ENCODE results near the gene UBE2Q1.

Gene UBE2Q1

DNA sequence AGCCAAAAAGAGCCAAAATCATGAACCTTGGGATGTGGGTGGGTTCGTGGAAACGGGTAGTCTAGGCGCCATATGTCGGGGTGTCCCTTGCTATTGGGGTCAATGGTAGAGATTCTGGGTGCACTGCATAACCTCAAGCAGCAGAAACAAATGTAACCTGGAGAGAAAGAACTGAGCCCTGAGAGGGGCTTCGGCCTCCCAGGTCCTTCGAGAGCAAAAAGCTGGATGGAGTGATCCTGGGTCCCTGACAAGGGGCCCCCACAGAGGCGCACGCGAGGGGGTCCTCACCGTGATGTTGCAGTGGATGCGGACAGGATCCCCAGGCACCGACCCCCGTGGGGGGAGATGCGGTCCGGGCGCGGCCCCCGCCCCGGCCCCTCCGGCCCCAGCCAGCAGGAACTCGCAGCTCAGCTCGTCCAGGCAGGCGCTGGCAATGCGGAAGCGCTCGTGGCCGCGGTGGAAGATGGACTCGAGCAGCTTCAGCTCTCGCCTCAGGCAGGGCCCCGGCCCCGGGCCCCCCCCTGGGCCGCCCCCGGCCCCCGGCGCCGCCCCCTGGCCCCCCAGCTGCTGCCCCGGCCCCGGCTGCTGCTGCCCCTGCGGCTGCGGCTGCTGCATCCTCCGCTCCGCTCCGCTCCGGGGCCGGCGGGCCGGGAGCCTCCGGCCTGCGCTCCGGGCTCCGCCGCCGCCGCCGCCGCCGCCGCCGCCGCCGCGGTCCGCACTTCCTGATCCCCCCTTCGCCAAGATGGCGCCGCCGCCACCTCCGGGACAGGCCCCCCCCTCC is at the start of gene UBE2Q1:
Gene UBE2Q1, minus strand, starts transcription at position 724 of the 781 bp plus-strand sequence. Its CDS starts 109 bp downstream, at position 615.
- peak in 1 of 2 donors; percentile 60 for DNase-seq

DNA sequence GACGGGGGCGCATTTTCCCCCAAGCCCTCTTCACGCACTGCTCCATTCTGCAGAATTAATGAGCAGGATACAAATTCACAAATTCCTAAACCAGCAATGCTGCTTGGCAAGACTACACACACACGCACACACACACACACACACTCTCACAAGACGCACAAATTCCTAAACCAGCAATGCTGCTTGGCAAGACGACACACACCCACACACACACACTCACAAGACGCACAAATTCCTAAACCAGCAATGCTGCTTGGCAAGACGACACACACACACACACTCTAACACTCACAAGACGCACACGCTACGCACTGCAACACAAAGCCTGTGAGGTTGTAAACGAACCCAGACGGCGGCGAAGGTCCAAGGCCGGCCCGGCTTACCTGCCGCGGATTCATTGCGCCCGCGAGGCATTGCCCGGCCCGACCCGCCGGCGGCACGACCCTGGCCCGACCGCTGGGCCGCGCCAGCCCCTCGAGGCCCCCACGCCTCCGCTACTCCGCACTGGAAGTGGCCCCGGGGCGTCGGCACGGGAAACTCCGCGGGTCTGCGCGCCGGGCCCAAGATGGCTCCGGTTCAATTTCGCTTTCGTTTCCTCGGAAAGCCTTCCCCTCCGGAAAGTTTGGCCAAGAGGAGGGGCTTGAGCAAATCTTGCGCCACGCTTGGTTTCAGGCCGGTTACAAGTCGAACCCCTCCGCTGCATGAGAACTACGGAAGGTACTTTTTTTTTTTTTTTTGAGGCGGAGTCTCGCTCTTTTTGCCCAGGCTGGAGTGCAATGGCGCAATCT is 49.3 kb upstream of the UBE2Q1 start, which contains the start of gene ADAR:
Gene ADAR, minus strand, starts transcription at position 578 of the 788 bp plus-strand sequence. Its CDS starts 180 bp downstream, at position 398.
- DNase-seq: peak; percentile 81 to 89

DNA sequence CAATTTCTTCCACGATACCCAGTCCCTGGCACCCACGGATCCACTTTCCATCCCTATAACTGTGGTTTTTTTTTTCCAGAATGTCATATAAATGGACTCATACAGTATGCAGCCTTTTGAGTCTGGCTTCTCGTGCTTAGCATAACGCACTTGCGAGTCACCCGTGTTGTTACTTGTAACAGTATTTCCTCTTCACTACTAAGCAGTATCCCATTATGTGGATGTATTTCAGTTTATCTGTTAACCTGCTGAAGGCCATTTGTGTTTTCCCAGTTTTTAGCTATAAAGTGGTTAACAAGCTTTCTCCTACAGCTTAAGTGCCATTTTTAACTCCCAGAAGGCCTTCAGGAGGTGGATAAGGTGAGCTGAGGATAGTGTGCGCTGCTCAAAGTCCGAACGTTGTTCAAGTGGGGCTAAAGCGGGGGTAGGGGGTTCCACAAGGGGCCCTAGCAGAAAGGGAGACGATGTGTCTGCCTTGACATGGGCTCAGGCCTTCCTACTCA is 48.7 kb upstream of the UBE2Q1 start:
- no peak for DNase-seq

DNA sequence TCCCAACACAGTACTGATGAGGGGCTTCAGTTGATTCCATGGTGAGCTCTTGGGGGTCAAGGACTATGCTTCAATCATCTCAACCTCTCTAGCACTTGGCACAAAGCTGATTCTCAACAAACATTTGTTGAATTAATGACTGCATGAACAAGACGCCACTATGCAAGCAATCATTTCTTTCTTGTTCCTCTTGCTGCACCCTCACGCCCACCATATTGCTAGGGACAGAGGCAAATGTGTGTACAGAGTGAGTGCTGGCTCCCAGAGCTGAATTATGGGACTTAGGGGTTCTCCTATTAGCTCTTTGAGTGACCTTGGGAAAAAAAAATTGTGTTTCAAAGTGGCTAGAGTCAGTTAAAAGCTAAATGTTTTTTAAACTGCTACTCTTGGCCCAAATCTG is 47.1 kb upstream of the UBE2Q1 start:
- no peak for DNase-seq

DNA sequence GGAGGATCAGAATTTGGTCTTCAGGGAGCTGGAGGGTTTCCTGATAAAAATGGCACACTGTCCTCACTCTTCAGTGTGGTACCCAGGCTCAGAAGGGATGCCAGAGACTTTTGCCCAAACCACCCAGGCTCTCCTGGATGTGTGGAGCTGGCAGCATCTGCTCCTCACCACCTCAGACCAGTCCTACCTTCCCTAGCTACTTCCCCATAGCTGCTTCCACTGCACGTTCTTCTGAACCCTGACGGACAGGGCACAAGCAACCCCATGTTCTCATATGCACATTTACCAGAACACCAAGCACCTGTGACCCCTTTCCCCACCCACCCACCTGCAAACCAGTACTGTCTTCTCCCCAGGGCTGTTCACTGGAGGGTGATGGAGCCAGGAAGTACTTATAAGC is 44.9 kb upstream of the UBE2Q1 start:
- DNase-seq: no peak

DNA sequence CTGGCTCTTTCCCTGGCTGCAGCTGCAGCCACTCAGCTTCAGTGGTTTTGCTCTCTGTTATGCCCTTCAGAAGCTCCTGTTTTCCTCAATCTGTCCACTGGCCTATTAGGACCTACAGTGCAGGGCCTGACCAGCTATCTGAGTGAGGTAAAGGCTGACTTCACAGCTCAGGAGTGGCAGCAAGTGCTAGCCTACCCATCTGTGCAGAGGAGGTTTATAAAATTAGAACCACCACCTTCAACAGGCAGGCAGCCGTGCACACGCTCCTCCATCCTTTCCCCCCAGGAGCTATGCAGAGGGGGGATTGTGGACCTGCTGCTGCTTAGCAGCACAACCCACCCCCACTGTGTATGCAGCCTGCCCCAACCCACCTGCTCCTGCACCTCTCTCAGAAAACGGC is 41.2 kb upstream of the UBE2Q1 start:
- DNase-seq: no peak

DNA sequence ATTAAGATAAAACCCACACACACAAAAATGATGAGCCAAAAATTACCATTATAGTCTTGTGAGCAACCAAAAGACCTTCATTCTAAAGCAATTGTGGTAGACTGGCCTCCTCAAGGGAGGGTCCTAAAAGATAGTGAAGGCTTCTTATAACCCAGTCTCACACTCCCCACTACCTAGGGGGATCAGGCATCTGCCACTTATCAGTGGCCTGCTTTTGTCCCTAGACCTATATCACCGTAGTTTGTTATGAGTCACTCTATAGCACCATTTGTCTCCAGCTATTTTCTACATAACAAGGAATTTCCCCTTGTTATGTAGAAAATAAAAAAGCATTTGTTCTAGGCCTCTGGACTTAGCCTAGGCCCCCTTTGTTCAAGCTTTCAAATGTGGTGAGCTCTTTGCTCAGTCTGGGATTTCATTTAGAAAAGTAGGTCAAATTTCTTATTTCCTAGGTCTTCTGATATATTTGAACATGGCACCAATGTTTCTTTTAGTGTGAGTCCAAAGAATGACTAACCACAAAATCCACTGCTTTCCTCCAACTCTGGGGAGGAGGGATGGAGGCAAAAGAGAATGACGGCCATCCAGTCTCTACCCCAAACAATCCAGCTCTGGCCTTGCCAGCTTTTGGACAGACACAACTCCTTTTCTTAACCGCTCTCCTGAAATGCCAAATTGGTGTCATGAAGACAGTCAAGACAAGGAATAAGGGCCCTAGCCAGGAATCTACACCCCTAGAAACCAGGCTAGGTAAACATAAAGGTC is 40.6 kb upstream of the UBE2Q1 start:
- DNase-seq: no peak

DNA sequence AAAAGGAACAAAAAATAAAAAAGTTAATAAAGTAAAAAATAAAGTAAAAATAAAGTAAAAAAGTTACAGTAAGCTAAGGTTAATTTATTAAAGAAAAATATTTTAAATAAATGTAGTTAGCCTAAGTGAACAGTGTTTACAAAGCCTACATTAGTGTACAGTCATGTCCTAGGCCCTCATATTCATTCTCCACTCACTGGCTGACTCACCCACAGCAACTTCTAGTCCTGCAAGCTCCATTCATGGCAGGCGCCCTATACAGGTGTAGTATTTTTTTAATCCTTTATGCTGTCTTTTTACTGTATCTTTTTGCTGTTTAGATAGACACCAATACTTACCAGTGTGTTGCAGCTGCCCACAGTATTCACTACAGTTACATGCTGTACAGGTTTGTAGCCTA is 37.2 kb upstream of the UBE2Q1 start:
- no peak for DNase-seq

DNA sequence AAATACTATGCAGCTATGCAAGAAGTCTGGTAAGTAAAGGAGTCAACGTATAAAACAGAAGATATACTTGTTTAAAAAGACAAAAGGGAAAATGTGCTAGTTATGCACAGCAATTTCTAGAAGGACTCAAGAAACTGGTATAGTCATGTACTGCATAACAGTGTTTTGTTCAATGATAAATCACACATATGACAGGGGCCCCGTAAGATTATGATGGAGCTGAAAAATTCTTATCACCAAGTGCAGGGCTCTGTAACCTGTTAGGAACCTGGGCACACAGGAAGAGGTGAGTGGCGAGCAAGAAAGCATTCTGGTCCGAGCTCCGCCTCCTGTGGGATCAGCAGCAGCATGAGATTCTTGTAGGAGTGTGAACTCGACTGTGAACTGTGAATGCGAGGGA is 36.3 kb upstream of the UBE2Q1 start:
- DNase-seq: no peak

DNA sequence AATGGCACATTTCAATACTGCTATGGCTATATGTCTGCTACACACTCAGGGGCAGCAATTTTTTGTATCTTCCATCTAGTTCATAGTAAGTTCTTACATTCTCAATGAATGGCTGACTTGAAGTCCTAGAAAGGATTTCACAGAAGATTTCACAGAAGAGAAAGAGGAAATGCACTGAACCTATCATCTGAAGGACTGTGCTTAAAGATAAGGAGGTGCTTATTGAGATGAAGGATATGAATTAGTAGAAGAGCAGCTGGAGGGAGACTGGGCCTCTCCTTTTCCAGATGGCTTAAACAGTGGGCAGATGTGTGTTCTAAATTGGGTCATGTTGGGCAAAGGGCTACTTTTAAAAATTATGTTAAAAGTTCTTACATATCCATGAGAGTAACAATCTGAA is 34.9 kb upstream of the UBE2Q1 start:
- DNase-seq: no peak

DNA sequence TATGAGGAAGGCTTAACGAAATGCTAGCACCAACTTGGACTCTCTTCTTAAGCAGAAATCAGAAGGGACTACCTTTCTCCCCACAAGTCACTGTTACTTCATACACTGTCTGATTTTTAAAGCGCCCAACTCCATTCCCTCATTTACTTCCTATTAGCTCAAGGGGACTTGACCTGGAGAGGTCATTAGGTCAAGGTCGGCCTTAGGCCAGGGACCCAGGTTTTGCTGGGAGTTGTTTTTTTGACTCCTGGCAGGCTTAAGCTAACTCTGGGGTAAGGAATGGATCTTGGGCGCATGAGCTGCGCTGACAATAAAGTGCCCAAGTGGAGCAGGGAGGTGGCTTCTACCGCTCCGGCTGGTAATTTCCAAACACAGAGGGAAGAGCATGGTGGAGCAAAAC is 32.7 kb upstream of the UBE2Q1 start:
- no peak for DNase-seq

DNA sequence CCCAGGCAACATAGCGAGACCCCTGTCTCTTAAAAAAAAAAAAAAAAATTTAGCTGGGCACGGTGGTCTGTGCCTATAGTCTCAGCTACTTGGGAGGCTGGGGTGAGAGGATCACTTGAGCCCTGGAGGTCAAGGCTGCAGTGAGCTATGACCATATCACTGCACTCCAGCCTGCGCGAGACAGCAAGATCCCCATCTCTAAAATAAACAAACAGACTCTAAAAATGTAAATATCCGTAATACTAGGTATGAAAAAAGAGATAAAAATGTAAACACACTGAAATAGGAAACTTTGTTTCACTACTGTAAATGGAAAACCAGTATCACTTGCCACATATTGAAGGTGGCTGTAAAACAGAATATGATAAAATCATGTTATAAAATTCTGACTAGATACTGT is 32.3 kb upstream of the UBE2Q1 start:
- DNase-seq: no peak

DNA sequence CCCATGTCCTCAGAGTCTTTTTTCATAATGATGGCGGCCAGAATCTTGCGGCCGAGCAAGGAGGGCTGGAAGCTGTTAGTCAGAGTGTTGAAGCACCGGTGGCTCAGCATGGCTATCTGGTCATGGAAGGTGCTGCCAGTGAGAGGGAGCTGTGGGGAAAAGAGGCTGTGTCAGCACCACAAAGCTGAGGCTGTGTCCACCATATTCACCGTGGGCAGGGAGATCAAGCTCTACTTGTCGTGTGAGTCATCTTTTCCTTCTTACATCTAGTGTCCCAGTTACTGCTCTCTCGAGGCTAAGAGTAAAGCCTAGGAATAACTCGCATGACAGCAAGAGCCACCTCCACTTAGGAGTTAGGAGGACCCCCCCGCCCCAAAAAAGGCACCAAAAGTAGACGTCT is 31.3 kb upstream of the UBE2Q1 start:
- no peak for DNase-seq

DNA sequence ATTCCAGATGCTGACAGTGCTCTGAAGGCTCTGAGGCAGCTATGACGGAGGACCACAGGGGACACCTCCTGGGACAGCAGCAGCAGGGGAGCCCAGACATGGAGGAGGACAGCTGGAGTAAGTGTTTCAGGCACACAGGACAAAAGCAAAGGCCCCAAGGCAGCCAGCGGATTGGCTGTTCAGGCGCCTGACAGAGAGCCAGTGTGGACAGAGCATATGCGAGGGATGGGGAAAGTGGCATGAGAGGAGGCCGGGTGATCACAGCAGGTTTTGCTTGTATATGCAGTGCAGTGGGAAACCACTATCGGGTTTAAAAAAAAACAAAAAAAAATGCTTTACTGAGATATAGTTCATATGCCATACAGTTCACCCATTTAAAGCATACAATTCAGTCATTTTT is 28.2 kb upstream of the UBE2Q1 start:
- DNase-seq: no peak

DNA sequence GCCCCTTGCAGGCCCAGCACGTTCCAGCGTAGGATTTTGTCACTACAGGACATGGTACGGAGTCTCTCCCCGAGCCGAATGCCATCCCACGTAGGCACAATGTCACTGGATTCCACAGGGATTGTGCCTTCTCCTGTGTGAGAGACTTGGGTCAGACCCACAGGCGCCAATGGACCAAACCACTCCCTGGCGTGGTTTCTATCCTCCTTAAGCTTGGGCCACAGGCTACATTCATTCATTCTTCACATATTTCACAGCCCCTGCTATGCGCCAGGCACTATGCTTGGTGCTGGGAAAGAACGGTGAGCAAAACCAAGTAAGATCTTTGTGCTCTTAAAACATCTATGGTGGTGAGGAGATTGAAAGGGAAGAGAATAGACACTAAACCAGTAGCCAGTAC is 27.8 kb upstream of the UBE2Q1 start:
- DNase-seq: no peak

DNA sequence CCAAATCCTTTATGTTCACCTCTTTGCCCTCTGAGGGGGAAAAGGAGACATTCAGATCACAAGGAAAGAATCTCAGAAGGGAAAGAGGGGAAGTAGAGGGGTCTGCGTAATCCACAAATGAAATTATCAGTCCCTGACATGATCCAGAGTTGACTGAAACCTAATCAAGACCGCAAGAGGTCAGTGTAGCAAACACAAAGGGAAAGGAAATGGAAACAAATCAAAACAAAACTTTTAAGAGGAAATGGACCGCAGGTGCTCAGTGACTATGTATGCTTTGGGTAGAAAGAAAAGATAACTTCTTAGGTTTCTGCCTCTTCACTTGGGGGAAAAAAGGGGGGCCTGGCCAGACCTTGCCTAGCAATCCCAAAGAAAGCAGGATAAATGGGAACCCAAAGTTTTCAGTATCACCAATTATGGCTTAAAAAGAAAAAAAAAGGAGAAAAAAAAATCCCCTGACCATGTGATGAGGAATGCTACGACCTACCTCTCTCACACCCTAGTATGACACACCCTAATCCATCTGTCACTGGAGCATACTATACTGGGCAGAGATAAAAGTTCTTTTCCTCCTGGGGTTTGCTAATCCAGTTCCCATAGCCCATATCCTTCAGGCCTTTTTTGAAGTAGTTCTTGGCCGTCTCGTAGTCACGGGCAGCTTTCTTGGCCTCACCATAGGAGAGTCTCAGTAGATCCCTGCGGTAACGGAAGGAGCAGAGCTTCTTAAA is 26.0 kb upstream of the UBE2Q1 start:
- DNase-seq: no peak

DNA sequence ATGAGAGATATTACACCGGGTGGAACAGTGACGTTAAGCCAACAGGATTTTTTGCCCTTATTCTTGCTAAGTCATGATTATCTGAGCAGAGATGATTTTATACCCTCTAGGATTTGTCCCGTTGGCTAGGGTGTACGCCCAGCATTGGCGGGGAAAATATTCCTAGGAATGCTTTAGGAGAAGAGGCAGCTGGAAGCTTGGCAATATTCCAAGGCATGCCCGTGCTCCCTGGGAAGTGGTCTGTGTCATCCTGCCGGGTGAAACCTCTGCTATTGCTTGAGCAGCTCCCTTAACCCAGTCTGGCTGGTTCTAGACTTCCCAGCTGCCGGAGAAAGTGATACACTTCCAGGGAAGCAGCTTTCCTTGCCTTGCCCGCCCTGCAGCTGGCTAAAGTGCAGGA is 25.3 kb upstream of the UBE2Q1 start:
- DNase-seq: no peak

DNA sequence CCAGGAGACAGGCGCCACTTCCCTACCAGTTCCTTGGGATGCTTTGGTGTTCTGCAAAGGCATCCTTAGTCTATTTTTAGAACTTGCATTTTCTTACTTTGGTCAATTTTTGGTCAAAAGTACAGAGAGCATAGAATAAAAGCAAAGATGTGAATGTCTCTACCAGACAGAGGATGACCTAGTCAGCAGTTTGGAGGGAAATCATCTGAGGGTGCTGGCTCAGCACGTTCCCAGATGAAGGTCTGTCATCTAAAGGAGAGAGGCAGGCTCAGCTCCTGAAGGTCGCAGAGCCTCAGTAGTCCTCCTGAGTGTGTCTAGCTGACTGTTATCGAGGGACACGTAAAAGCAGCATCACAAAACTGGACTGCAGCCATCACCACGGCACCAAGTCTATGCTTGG is 24.4 kb upstream of the UBE2Q1 start:
- no peak for DNase-seq

DNA sequence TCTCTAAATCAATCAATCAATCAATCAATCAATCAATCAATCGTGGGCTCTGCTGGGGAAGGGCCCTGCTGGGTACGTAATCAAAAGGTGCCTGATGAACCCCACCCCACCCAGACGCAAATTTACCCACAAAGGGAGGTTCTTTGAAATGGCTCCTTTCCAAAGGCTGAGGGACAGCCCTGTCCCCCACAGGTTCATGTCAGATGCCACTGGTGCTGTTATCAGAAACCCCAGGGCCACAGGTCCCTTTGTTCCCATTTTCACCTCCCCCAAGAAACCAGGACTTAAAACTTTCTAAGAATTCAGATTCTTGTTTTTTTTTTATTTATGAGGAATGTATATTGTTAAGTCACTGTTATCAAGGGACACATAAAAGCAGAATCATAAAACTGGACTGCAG is 23.3 kb upstream of the UBE2Q1 start:
- DNase-seq: no peak

DNA sequence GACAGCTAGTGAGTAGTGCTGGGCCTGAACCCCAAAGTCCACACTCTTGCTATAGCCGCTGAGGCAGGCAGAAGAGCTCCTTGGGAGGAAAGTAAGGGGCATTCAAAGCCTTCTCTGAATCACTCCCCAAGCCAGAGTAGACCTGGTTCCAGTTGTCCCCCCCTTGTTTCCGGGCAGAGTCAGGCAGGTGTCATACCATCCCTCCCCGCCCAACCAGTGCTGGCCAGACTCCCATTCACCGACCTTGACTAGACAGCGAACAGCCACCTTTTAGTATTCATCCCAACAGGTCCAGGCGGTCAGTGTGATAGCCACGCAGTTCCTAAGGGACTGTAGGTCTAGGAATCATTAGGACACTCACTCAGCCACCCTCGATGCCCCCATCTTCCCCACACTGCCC is 20.9 kb upstream of the UBE2Q1 start:
- DNase-seq: no peak

DNA sequence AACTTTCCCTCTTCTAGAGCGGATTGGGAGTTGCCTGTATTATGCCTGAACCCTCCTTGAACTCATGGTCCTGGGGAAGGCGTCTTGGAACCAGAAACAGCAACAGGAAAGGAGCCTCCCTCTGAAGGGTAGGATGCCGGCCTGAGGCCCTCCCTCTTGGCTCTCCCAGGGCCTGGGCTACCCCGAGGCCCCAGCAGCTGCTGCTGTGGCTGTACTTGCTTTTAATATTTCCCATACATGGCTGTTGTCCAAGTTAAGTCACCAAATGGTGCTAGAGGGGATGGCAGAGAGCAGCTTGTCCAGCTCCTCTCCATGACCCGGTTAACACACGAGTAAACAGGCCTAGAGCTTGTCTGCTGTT is 19.6 kb upstream of the UBE2Q1 start:
- no peak for DNase-seq

DNA sequence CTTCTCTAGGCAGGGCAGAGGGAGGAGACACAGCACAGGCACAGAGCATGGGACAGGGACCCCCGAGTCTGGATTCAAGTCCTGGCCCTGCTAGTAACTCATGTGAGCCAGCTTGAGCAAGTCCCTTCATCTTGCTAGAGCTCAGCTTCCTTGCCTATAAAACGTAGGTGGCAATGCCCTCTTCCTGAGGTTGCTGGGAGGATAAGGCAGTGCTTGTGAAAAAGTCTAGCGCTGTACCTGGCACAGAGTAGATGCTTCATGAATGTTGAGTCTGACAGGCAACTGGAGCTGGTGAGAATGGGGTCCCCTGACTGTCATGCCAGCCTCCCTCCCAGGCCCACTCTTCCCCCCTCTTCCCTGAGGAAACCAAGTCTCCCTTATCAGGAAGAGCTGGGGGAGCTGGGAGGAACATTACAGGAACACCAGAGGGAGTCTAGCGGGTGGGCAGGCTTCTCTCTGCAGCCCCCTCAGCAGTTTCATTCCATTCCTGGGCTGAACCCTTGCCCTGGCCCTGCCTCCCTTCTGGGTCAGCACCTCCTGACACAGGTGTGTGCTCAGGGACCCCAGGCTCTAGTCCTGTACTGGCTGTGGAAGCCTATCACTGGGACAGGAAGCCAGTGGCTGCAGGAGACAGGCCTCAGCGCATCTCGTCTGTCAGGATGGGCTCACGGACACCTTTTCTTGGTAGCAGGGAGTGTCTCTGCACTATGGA is 19.0 kb upstream of the UBE2Q1 start:
- DNase-seq: no peak

Measured in bone marrow (tissue), 2 donors.